ENCODE data around the gene PDCD2L. TPM values are rescaled to one million over a fixed set of nuclear protein-coding genes. Genes with fewer than 3 reads are reported as not detected.

PDCD2L gene
- total RNA-seq, 4 donors from 2014 or later = 5.6 to 10.6 (median 7.2) TPM; not detected in 1

DNA sequence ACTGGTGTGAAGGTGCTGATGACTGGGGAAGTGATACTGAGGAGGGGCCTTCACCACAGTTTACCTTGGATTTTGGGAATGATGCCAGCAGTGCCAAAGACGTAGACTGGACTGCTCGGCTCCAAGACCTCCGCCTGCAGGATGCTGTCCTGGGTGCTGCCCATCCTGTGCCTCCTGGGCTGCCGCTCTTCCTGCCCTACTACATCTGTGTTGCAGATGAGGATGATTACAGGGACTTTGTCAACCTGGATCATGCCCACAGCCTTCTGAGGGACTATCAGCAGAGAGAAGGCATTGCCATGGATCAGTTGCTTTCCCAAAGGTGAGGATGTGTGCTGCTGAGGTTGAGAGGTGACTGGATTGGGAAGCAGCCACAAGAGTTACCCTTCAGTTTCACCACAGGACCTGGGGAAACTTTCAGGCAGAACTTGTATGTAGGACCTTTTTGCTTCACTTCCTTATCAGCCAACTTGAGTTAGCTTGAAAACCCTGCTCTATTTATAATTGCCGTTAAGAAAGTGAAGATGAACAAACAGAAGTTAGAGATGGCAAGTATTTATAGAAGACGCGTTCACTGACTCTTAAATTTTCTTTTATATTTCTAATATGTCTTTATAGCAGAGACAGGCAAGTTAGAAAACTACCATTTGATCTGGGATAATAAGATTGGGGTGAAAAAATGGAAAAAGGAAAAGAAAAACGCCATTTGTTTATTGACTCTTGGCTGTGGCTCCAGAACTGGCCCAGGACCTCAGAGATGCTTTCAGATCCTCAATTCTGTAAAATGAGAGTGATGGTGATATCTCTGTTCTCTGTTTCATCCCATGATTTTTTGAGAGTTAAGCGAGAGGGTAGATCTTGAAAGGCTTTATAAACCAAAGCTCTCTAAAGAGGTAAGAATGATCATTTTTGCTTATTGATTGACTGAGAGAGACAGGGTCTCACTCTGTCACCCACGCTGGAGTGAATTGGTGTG is 5.3 kb downstream of the PDCD2L start:
- intact Hi-C loops (cut with DNase I; ENCODE audit: low total_unique reads) = no loop called here
- Histone ChIP-seq H3K27ac (no peak overlapping the region), H3K4me1 (peaks cover 0 to 9% (median 5%) of the 10 kb centered on the region in 4 donors), H3K27me3 (no peaks in the 10 kb centered on the region), H3K4me3 (no peak overlapping the region), H3K9me3 (no peaks in the 10 kb centered on the region), H3K36me3 (peaks cover 0 to 8% (median 0%) of the 10 kb centered on the region in 4 donors)
- DNase-seq = no peak
- in situ Hi-C loops (cut with MboI; ENCODE audit: low pct_ligation_motif_present in 1 of 4, low pct_unique_long_range_greater_than_20kb in 1 of 4, low sequenced_read_pairs in 3 of 4) = no loop called here
- 78 to 86% methylated on average over 5 to 10 of the region's 10 CpGs for WGBS, 2 donors (ENCODE audit: low coverage in 1 of 2)
- TF ChIP-seq POLR2A (IDR thresholded peaks at IDR 0.05) = no peak
- no peak for TF ChIP-seq EP300 (IDR thresholded peaks at IDR 0.05; ENCODE audit: low read depth)
- no peak for TF ChIP-seq POLR2AphosphoS5 (IDR thresholded peaks at IDR 0.05)
- TF ChIP-seq, protein P1, sequence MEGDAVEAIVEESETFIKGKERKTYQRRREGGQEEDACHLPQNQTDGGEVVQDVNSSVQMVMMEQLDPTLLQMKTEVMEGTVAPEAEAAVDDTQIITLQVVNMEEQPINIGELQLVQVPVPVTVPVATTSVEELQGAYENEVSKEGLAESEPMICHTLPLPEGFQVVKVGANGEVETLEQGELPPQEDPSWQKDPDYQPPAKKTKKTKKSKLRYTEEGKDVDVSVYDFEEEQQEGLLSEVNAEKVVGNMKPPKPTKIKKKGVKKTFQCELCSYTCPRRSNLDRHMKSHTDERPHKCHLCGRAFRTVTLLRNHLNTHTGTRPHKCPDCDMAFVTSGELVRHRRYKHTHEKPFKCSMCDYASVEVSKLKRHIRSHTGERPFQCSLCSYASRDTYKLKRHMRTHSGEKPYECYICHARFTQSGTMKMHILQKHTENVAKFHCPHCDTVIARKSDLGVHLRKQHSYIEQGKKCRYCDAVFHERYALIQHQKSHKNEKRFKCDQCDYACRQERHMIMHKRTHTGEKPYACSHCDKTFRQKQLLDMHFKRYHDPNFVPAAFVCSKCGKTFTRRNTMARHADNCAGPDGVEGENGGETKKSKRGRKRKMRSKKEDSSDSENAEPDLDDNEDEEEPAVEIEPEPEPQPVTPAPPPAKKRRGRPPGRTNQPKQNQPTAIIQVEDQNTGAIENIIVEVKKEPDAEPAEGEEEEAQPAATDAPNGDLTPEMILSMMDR (IDR thresholded peaks at IDR 0.05) = no peak

DNA sequence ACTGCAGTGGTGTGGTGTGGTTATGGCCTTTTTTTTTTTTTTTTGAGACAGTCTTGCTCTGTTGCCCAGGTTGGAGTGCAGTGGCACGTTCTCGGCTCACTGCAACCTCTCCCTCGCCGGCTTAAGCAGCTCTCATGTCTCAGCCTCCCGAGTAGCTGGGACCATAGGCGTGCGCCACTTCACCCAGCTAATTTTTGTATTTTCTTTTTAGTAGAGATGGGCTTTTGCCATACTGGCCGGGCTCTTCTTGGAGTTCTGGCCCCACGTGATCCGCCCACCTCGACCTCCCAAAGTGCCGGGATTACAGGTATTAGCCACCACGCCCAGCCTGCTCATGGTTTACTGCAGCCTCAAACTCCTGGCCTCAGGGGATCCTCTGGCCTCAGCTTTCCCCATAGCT is 7.0 kb downstream of the PDCD2L start:
- intact Hi-C loops (cut with DNase I; ENCODE audit: low total_unique reads) (no loop called here), in situ Hi-C loops (cut with MboI; ENCODE audit: low pct_ligation_motif_present in 1 of 4, low pct_unique_long_range_greater_than_20kb in 1 of 4, low sequenced_read_pairs in 3 of 4) (no loop called here)
- Histone ChIP-seq H3K36me3 (peaks cover 0 to 15% (median 0%) of the 10 kb centered on the region in 4 donors), H3K27ac (no peak overlapping the region), H3K4me3 (no peak overlapping the region), H3K27me3 (no peaks in the 10 kb centered on the region), H3K9me3 (no peaks in the 10 kb centered on the region), H3K4me1 (no peaks in the 10 kb centered on the region)
- 94 to 96% methylated on average over 9 to 13 of the region's 13 CpGs for WGBS, 2 donors (ENCODE audit: low coverage in 1 of 2)
- DNase-seq = no peak
- no peak for TF ChIP-seq EP300 (IDR thresholded peaks at IDR 0.05; ENCODE audit: low read depth)
- TF ChIP-seq POLR2AphosphoS5 (IDR thresholded peaks at IDR 0.05) = no peak
- TF ChIP-seq, protein P1 (IDR thresholded peaks at IDR 0.05) = no peak
- no peak for TF ChIP-seq POLR2A (IDR thresholded peaks at IDR 0.05)

DNA sequence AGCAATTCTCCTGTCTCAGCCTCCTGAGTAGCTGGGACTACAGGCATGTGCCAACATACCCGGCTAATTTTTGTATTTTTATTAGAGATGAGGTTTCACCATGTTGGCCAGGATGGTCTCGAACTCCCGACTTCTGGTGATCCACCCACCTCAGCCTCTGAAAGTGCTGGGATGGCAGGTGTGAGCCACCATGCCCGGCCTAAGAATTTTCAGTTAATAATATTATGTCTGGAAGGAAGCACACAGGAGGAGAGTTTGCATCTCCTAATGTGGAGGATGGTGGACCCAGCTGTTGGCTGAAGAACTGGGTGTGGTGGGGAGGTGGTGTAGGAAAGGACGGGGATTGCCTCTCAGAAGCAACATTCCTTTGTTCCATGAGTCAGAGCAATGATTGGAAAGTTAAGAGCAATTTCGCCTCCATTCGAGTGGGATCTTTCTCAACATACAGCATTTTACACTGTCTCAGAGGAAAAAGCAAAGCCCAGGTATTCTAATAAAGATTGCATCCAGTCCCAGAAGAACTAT is 11.9 kb downstream of the PDCD2L start:
- TF ChIP-seq EP300 (IDR thresholded peaks at IDR 0.05; ENCODE audit: low read depth) (no peak), POLR2AphosphoS5 (IDR thresholded peaks at IDR 0.05) (no peak), POLR2A (IDR thresholded peaks at IDR 0.05) (no peak)
- TF ChIP-seq, protein P1 (IDR thresholded peaks at IDR 0.05) = no peak

DNA sequence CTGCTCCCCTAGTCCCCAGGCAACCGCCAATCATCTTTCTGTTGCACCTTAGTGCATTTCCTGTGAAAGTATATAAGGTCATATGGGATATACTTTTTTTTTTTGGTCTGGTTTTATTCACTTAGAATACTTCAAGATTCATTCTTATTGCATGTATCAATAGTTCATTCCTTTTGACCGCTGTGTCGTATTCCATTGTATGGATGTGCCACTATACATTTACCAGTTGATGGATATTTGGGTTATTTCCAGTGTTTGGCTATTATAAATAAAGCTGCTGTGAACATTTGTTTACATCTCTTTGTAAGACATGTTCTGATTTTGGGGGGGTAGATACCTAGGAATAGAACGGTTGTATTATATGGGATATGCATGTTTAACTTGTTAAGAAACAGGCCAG is 14.1 kb downstream of the PDCD2L start:
- no peak for TF ChIP-seq EP300 (IDR thresholded peaks at IDR 0.05; ENCODE audit: low read depth)
- TF ChIP-seq, protein P1 (IDR thresholded peaks at IDR 0.05) = no peak
- no peak for TF ChIP-seq POLR2AphosphoS5 (IDR thresholded peaks at IDR 0.05)
- no peak for TF ChIP-seq POLR2A (IDR thresholded peaks at IDR 0.05)
- H3K36me3 ChIP-seq = peaks cover 0 to 15% (median 0%) of the 10 kb centered on the region in 4 donors
- DNase-seq = no peak
- no peaks in the 10 kb centered on the region for H3K9me3 ChIP-seq
- WGBS, 2 donors (ENCODE audit: low coverage in 1 of 2) = 97% methylated on average over 3 to 4 of the region's 4 CpGs
- no peaks in the 10 kb centered on the region for H3K27me3 ChIP-seq
- intact Hi-C loops (cut with DNase I; ENCODE audit: low total_unique reads) (no loop called here), in situ Hi-C loops (cut with MboI; ENCODE audit: low pct_ligation_motif_present in 1 of 4, low pct_unique_long_range_greater_than_20kb in 1 of 4, low sequenced_read_pairs in 3 of 4) (no loop called here)
- no peak overlapping the region for H3K4me3 ChIP-seq
- H3K27ac ChIP-seq = no peak overlapping the region
- H3K4me1 ChIP-seq = no peaks in the 10 kb centered on the region

More for the DNA sequence above, 11.9 kb downstream of the PDCD2L start:
- in situ Hi-C loops (cut with MboI; ENCODE audit: low pct_ligation_motif_present in 1 of 4, low pct_unique_long_range_greater_than_20kb in 1 of 4, low sequenced_read_pairs in 3 of 4) = no loop called here
- no peaks in the 10 kb centered on the region for H3K9me3 ChIP-seq
- H3K27ac ChIP-seq = no peak overlapping the region
- no peak overlapping the region for H3K4me3 ChIP-seq
- H3K4me1 ChIP-seq = no peaks in the 10 kb centered on the region
- no peaks in the 10 kb centered on the region for H3K27me3 ChIP-seq
- DNase-seq = no peak
- H3K36me3 ChIP-seq = peaks cover 0 to 15% (median 0%) of the 10 kb centered on the region in 4 donors
- intact Hi-C loops (cut with DNase I; ENCODE audit: low total_unique reads) = no loop called here
- 68 to 93% methylated on average over 3 to 7 of the region's 7 CpGs for WGBS, 2 donors (ENCODE audit: low coverage in 1 of 2)
